BLaER1 treated with 17β-estradiol and CSF1 and Interleukin-3, amounts not matched to agents 10 nM and 100 nM (cell line): ENCODE measurements around the gene SCAMP2.

Experiments used
- H3K27ac ChIP-seq, 11 experiments: shearing (Covaris generic); formaldehyde crosslinking; 2 replicates each; pipeline ENCODE4 v1.8.1; 2022
- H3K27me3 ChIP-seq, 11 experiments: shearing (Covaris generic); formaldehyde crosslinking; 2 replicates each; pipeline ENCODE4 v1.8.1; 2022
- H3K36me3 ChIP-seq, 11 experiments: shearing (Covaris generic); formaldehyde crosslinking; 2 replicates each; pipeline ENCODE4 v1.8.1; 2022
- H3K4me1 ChIP-seq, 10 experiments: shearing (Covaris generic); formaldehyde crosslinking; 2 replicates each; pipeline ENCODE4 v1.8.1; 2022
- H3K4me2 ChIP-seq, 11 experiments: shearing (Covaris generic); formaldehyde crosslinking; 2 replicates each; pipeline ENCODE4 v1.8.1; 2022
- H3K4me3 ChIP-seq, 10 experiments: shearing (Covaris generic); formaldehyde crosslinking; 2 replicates each; pipeline ENCODE4 v1.8.1; 2022
- H3K9ac ChIP-seq, 11 experiments: shearing (Covaris generic); formaldehyde crosslinking; 2 replicates each; pipeline ENCODE4 v1.8.1; 2022
- H3K9me3 ChIP-seq, 11 experiments: shearing (Covaris generic); formaldehyde crosslinking; replicated peaks in 1 of 11; 2 replicates each; pipeline ENCODE4 v1.8.1; 2022
- H4K20me1 ChIP-seq, 11 experiments: shearing (Covaris generic); formaldehyde crosslinking; 2 replicates each; pipeline ENCODE4 v1.8.1; 2022
- Cebpa-rat ChIP-seq, 11 experiments: shearing (Covaris generic); IDR thresholded peaks; 2 replicates each; pipeline ENCODE4 v1.8.1; 2022

Gene SCAMP2

GRCh38 chr15:74822233-74822632, 50.9 kb downstream of the SCAMP2 start:
- no peaks in the 10 kb centered on the region for H3K36me3 ChIP-seq
- no peak for TF ChIP-seq Cebpa-rat (IDR thresholded peaks at IDR 0.05)
- no peak overlapping the region for H3K4me3 ChIP-seq
- H3K27me3 ChIP-seq: peaks cover 0 to 10% (median 3%) of the 10 kb centered on the region in 11 experiments; a peak in 6 of 22 replicates
- 0 out of 22 replicates have a peak overlapping the region, but pooled peaks of 1 of the 11 experiments have one; percentile 62 for H3K9ac ChIP-seq
- H3K4me1 ChIP-seq: peaks cover 36 to 61% (median 47%) of the 10 kb centered on the region in 10 experiments
- H4K20me1 ChIP-seq: peaks cover 0 to 12% (median 0%) of the 10 kb centered on the region in 11 experiments; a peak in 4 of 22 replicates
- H3K27ac ChIP-seq: peak overlapping the region in 2 of 11 experiments; percentile 59 to 74; a peak in 2 of 22 replicates
- no peaks in the 10 kb centered on the region for H3K9me3 ChIP-seq
- peak overlapping the region in 7 of 11 experiments; percentile 64 to 77 (median 72); a peak in 7 of 22 replicates for H3K4me2 ChIP-seq

DNA sequence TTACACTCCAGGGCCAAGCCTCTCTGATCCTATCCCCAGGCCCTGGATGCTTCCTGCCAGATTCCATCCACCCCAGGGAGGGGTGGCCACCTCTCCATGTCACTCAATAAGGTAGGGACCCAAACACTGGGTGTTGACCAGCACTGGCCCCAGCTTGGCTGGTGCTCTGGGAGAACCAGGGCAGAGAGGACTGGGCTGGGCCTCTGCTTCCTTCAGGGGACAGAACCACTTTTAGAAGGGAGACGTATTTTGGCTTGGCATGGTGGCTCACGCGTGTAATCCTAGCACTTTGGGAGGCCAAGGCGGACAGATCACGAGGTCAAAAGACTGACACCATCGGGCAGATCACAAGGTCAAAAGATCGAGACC, 51.4 kb downstream of the SCAMP2 start:
- peaks cover 36 to 64% (median 47%) of the 10 kb centered on the region in 10 experiments for H3K4me1 ChIP-seq
- peak overlapping the region; percentile 63 to 77 (median 69) for H3K4me2 ChIP-seq
- H3K27ac ChIP-seq: peak overlapping the region in 5 of 11 experiments; percentile 21 to 74 (median 59); a peak in 7 of 22 replicates
- H3K27me3 ChIP-seq: peaks cover 0 to 6% (median 0%) of the 10 kb centered on the region in 11 experiments; a peak in 6 of 22 replicates
- TF ChIP-seq Cebpa-rat (IDR thresholded peaks at IDR 0.05): no peak
- no peaks in the 10 kb centered on the region for H3K9me3 ChIP-seq
- H3K4me3 ChIP-seq: no peak overlapping the region
- no peaks in the 10 kb centered on the region for H3K36me3 ChIP-seq
- peak overlapping the region in 3 of 11 experiments; percentile 28 to 62 (median 61); a peak in 4 of 22 replicates for H3K9ac ChIP-seq
- H4K20me1 ChIP-seq: peaks cover 0 to 12% (median 0%) of the 10 kb centered on the region in 11 experiments; a peak in 4 of 22 replicates

- H3K9ac ChIP-seq: peak overlapping the region in 6 of 11 experiments; percentile 18 to 62 (median 33); a peak in 8 of 22 replicates
- no peaks in the 10 kb centered on the region for H3K36me3 ChIP-seq
- peak in 4 of 11 experiments; percentile 17 to 81 (median 62); a peak in 6 of 22 replicates for TF ChIP-seq Cebpa-rat (IDR thresholded peaks at IDR 0.05)
- peak overlapping the region; percentile 63 to 77 (median 69) for H3K4me2 ChIP-seq
- peaks cover 0 to 12% (median 0%) of the 10 kb centered on the region in 11 experiments; a peak in 3 of 22 replicates for H4K20me1 ChIP-seq
- peaks cover 0 to 4% (median 0%) of the 10 kb centered on the region in 11 experiments; a peak in 2 of 22 replicates for H3K27me3 ChIP-seq
- H3K9me3 ChIP-seq: no peaks in the 10 kb centered on the region
- peaks cover 36 to 64% (median 47%) of the 10 kb centered on the region in 10 experiments for H3K4me1 ChIP-seq
- H3K4me3 ChIP-seq: no peak overlapping the region; a peak in 1 of 20 replicates
- peak overlapping the region in 9 of 11 experiments; percentile 2 to 75 (median 45); a peak in 12 of 22 replicates for H3K27ac ChIP-seq
Observed at GRCh38 chr15:74821091-74821789, 51.9 kb downstream of the SCAMP2 start.

GRCh38 chr15:74820056-74820455, 53.1 kb downstream of the SCAMP2 start:
- peaks cover 0 to 12% (median 0%) of the 10 kb centered on the region in 11 experiments; a peak in 3 of 22 replicates for H4K20me1 ChIP-seq
- 0 out of 22 replicates have a peak, but pooled peaks cover 0 to 1% (median 0%) of the 10 kb centered on the region in 11 experiments for H3K27me3 ChIP-seq
- TF ChIP-seq Cebpa-rat (IDR thresholded peaks at IDR 0.05): no peak
- H3K4me1 ChIP-seq: peaks cover 36 to 73% (median 47%) of the 10 kb centered on the region in 10 experiments
- no peaks in the 10 kb centered on the region for H3K36me3 ChIP-seq
- no peak overlapping the region for H3K4me3 ChIP-seq
- peak overlapping the region in 2 of 11 experiments; percentile 56 to 62; a peak in 4 of 22 replicates for H3K9ac ChIP-seq
- H3K9me3 ChIP-seq: no peaks in the 10 kb centered on the region
- peak overlapping the region in 5 of 11 experiments; percentile 11 to 75 (median 59); a peak in 7 of 22 replicates for H3K27ac ChIP-seq
- peak overlapping the region; percentile 63 to 77 (median 69); a peak in 21 of 22 replicates for H3K4me2 ChIP-seq

DNA sequence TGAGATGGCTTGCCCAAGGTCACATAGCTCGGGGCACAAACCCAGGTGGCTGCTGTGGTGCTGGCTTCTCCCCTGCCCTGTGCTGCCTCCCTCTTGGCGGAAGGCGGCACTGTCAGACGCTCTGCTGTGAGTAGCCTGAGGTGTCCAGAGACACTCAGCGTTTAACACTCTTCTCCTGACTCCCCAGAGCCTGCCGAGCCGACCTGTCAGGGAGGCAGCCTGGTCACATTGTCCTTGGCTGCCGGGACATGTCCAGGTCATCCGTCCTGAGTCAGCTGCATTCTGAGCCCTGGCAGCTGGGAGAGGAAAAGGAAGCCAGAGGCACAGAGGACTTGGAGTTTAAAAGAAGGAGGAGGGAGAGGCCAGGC, 55.8 kb downstream of the SCAMP2 start:
- Histone ChIP-seq H3K4me1 (peaks cover 36 to 64% (median 41%) of the 10 kb centered on the region in 10 experiments), H3K9ac (no peak overlapping the region), H3K9me3 (no peaks in the 10 kb centered on the region), H3K27ac (no peak overlapping the region), H3K4me3 (no peak overlapping the region), H3K36me3 (no peaks in the 10 kb centered on the region), H3K4me2 (peak overlapping the region in 3 of 11 experiments; percentile 56 to 81 (median 64); a peak in 2 of 22 replicates), H3K27me3 (no peaks in the 10 kb centered on the region), H4K20me1 (peaks cover 0 to 12% (median 0%) of the 10 kb centered on the region in 11 experiments; a peak in 1 of 22 replicates)
- TF ChIP-seq Cebpa-rat (IDR thresholded peaks at IDR 0.05): no peak

- Histone ChIP-seq H3K4me3 (no peak overlapping the region), H3K36me3 (no peaks in the 10 kb centered on the region), H3K27ac (no peak overlapping the region), H4K20me1 (peaks cover 0 to 12% (median 0%) of the 10 kb centered on the region in 11 experiments; a peak in 1 of 22 replicates), H3K27me3 (no peaks in the 10 kb centered on the region), H3K4me1 (peaks cover 32 to 60% (median 39%) of the 10 kb centered on the region in 10 experiments), H3K9me3 (no peaks in the 10 kb centered on the region), H3K9ac (no peak overlapping the region), H3K4me2 (peak overlapping the region in 1 of 11 experiments; percentile 64; a peak in 1 of 22 replicates)
- TF ChIP-seq Cebpa-rat (IDR thresholded peaks at IDR 0.05): no peak
Observed at GRCh38 chr15:74816624-74817369, 56.4 kb downstream of the SCAMP2 start.

DNA sequence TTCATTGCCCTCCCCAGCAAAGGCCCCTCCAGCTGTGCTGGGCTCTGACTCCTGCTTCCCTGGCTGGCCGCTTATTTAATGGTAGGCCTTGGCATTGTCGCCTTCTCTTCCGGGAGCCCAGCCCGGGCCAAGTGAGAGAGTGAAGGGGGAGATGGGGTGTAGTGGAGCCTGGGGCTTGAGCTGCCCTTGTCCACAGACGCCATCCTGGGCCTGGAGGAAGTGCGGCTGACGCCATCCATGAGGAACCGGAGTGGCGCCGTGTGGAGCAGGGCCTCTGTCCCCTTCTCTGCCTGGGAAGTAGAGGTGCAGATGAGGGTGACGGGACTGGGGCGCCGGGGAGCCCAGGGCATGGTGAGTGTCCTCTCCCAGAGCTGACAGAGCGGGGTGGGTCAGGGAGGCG, 57.2 kb downstream of the SCAMP2 start:
- Histone ChIP-seq H3K4me3 (no peak overlapping the region), H3K9ac (peak overlapping the region in 2 of 11 experiments; percentile 36 to 55; a peak in 3 of 22 replicates), H3K4me1 (peaks cover 24 to 52% (median 30%) of the 10 kb centered on the region in 10 experiments), H3K36me3 (no peaks in the 10 kb centered on the region), H3K9me3 (no peaks in the 10 kb centered on the region), H3K27ac (no peak overlapping the region), H4K20me1 (peaks cover 0 to 6% (median 0%) of the 10 kb centered on the region in 11 experiments; a peak in 1 of 22 replicates), H3K27me3 (no peaks in the 10 kb centered on the region), H3K4me2 (peak overlapping the region in 2 of 11 experiments; percentile 24 to 34; a peak in 3 of 22 replicates)
- no peak for TF ChIP-seq Cebpa-rat (IDR thresholded peaks at IDR 0.05)

GRCh38 chr15:74815121-74815934, 57.8 kb downstream of the SCAMP2 start:
- H3K4me2 ChIP-seq: peak overlapping the region in 2 of 11 experiments; percentile 24 to 34; a peak in 5 of 22 replicates
- H3K9me3 ChIP-seq: no peaks in the 10 kb centered on the region
- H3K4me3 ChIP-seq: no peak overlapping the region
- no peaks in the 10 kb centered on the region for H3K36me3 ChIP-seq
- H4K20me1 ChIP-seq: 0 out of 22 replicates have a peak, but pooled peaks cover 0 to under 1% (median 0%) of the 10 kb centered on the region in 11 experiments
- TF ChIP-seq Cebpa-rat (IDR thresholded peaks at IDR 0.05): no peak
- H3K27me3 ChIP-seq: no peaks in the 10 kb centered on the region
- no peak overlapping the region for H3K27ac ChIP-seq
- H3K9ac ChIP-seq: peak overlapping the region in 3 of 11 experiments; percentile 14 to 55 (median 36); a peak in 5 of 22 replicates
- peaks cover 18 to 45% (median 24%) of the 10 kb centered on the region in 10 experiments for H3K4me1 ChIP-seq
